PFSK-1 (cell line): ENCODE results near the gene ATP2B2.

ENCODE experiments used
- FOXP2 ChIP-seq: optimal IDR thresholded peaks from 2 replicates; pipeline ENCODE3; 2011; ENCODE audit warnings: borderline replicate concordance, control low read depth, inconsistent platforms; ENCODE audit not compliant: insufficient read depth; ENCODE audit errors: extremely low read length, extremely low read depth
- POLR2AphosphoS5 ChIP-seq: IDR thresholded peaks from 2 replicates; pipeline ENCODE4 v1.6.1; 2012; ENCODE audit warnings: low read depth, mild to moderate bottlenecking, control low read depth, low read length, moderate library complexity
- REST ChIP-seq, 2 experiments: IDR thresholded peaks; 2 replicates each; pipeline versions ENCODE4 v1.6.1 to v1.8.0; 2011 to 2012; ENCODE audit warnings: low read depth in 2 of 2, low read length in 2 of 2, control low read depth in 1 of 2, inconsistent platforms in 1 of 2, mild to moderate bottlenecking in 1 of 2, moderate library complexity in 1 of 2; ENCODE audit not compliant: insufficient read depth in 1 of 2
- SIN3A ChIP-seq: IDR thresholded peaks from 2 replicates; pipeline ENCODE4 v1.6.1; 2012; ENCODE audit warnings: mild to moderate bottlenecking, low read length, moderate library complexity, borderline replicate concordance; ENCODE audit not compliant: insufficient read depth
- TAF1 ChIP-seq: IDR thresholded peaks from 2 replicates; pipeline ENCODE4 v1.6.1; 2012; ENCODE audit warnings: low read length, control low read depth, borderline replicate concordance; ENCODE audit not compliant: insufficient read depth

- TF ChIP-seq POLR2AphosphoS5 = no peak
- TF ChIP-seq SIN3A = no peak
- no peak for TF ChIP-seq FOXP2
- no peak for TF ChIP-seq REST (IDR thresholded peaks at IDR 0.05; ENCODE audit: insufficient read depth in 1 of 2, low read depth in 2 of 2, low read length in 2 of 2)
- no peak for TF ChIP-seq TAF1
Measured at GRCh38 chr3:10389339-10389738, 116.0 kb downstream of the ATP2B2 start.
